GM18861 (cell line): ENCODE results near the gene RPP40.
"Not testable (repeated sequence)": the region's sequence is repeated elsewhere in the genome, so short reads cannot be mapped to it uniquely, and the experiment has no call there.

Experiments
- ATAC-seq: cut with Tn5 transposase; IDR thresholded peaks from one replicate; pipeline ENCODE4 v1.9.1; 2021; ENCODE audit not compliant: unreplicated experiment

Gene RPP40

GRCh38 chr6:5020142-5020541, 16.3 kb upstream of the RPP40 start:
- no peak for ATAC-seq

GRCh38 chr6:5014072-5014561, 10.3 kb upstream of the RPP40 start:
- no peak for ATAC-seq

GRCh38 chr6:5012519-5012918, 8.7 kb upstream of the RPP40 start:
- no peak for ATAC-seq

GRCh38 chr6:5011346-5011745, 7.5 kb upstream of the RPP40 start:
- no peak for ATAC-seq

GRCh38 chr6:5007531-5007930, 3.7 kb upstream of the RPP40 start:
- ATAC-seq, result no peak

GRCh38 chr6:5006222-5006621, 2.4 kb upstream of the RPP40 start:
- ATAC-seq, result no peak

GRCh38 chr6:5005038-5005433, 1.2 kb upstream of the RPP40 start:
- not testable (repeated sequence) for ATAC-seq

- ATAC-seq, result no peak
Measured at GRCh38 chr6:5004373-5005037, 668 bp upstream of the RPP40 start.

GRCh38 chr6:4999586-4999985, 4.3 kb downstream of the RPP40 start:
- ATAC-seq, result no peak

GRCh38 chr6:4997862-4998261, 6.0 kb downstream of the RPP40 start:
- ATAC-seq, result no peak

GRCh38 chr6:4994741-4995140, 9.1 kb downstream of the RPP40 start:
- ATAC-seq, result no peak

- ATAC-seq, result no peak
Measured at GRCh38 chr6:4987432-4987831, 16.4 kb downstream of the RPP40 start.

- no peak for ATAC-seq
Measured at GRCh38 chr6:4986999-4987398, 16.8 kb downstream of the RPP40 start.

GRCh38 chr6:4983322-4983721, 20.5 kb downstream of the RPP40 start:
- ATAC-seq, result no peak

GRCh38 chr6:4981761-4982160, 22.1 kb downstream of the RPP40 start:
- ATAC-seq, result no peak

- no peak for ATAC-seq
Measured at GRCh38 chr6:4979426-4979825, 24.4 kb downstream of the RPP40 start.

GRCh38 chr6:4977468-4977867, 26.4 kb downstream of the RPP40 start:
- ATAC-seq, result no peak

- no peak for ATAC-seq
Measured at GRCh38 chr6:4975506-4975905, 28.3 kb downstream of the RPP40 start.

- no peak for ATAC-seq
Measured at GRCh38 chr6:4974962-4975361, 28.9 kb downstream of the RPP40 start.

- ATAC-seq, result no peak
Measured at GRCh38 chr6:4973982-4974745, 29.7 kb downstream of the RPP40 start.

GRCh38 chr6:4973415-4973814, 30.4 kb downstream of the RPP40 start:
- no peak for ATAC-seq

- ATAC-seq, result no peak
Measured at GRCh38 chr6:4972438-4972837, 31.4 kb downstream of the RPP40 start.
